LNCAP (cell line): ENCODE data around the gene KHDRBS2.

Source experiments
- CTCF ChIP-seq: fragments of 450-650 bp; IDR thresholded peaks from 2 replicates; pipeline ENCODE4 v1.5.1; 2017; ENCODE audit warnings: mild to moderate bottlenecking

The KHDRBS2 gene

GRCh38 chr6:62013719-62014118 is 272.3 kb downstream of the KHDRBS2 start:
- no peak for TF ChIP-seq CTCF

- no peak for TF ChIP-seq CTCF
These were observed 276.6 kb downstream of the KHDRBS2 start for GRCh38 chr6:62009445-62009844.

GRCh38 chr6:61989616-61990015 is 296.4 kb downstream of the KHDRBS2 start:
- no peak for TF ChIP-seq CTCF

GRCh38 chr6:61980622-61981021 is 305.4 kb downstream of the KHDRBS2 start:
- no peak for TF ChIP-seq CTCF

- no peak for TF ChIP-seq CTCF
These were observed 308.1 kb downstream of the KHDRBS2 start for GRCh38 chr6:61977947-61978346.

GRCh38 chr6:61977099-61977498 is 308.9 kb downstream of the KHDRBS2 start:
- TF ChIP-seq CTCF, result no peak

- no peak for TF ChIP-seq CTCF
These were observed 326.8 kb downstream of the KHDRBS2 start for GRCh38 chr6:61959196-61959595.

- TF ChIP-seq CTCF, result no peak
These were observed 332.2 kb downstream of the KHDRBS2 start for GRCh38 chr6:61953851-61954250.
